MCF 10A (cell line): ENCODE measurements around the gene ARHGEF17. TPM values are rescaled to one million over a fixed set of nuclear protein-coding genes. Genes with fewer than 3 reads are reported as not detected.
A peak's percentile ranks its signal among the peaks of the same experiment; 100 is the strongest.

Experiments
- BruUV-seq: library from RNA; stranded (reverse); fragments of 400-500 nt; replicated peaks from 2 replicates; lab custom pipeline; 2021; lab: Mats Ljungman, UMichigan
- CTCF ChIA-PET: fragments of 300-600 bp; sonication (Branson Sonifier 250); formaldehyde crosslinking; extraction: SDS; loops from one replicate; lab custom pipeline; 2021; ENCODE audit warnings: antibody characterized with exemption, inconsistent platforms; lab: Yijun Ruan, JAX
- POLR2A ChIA-PET: fragments of 300-600, 350-650 bp; sonication (Branson Sonifier 250); formaldehyde crosslinking; extraction: SDS; loops from one replicate; lab custom pipeline; 2020; ENCODE audit warnings: antibody characterized with exemption, inconsistent platforms; lab: Yijun Ruan, JAX
- DNase-seq: peaks from one replicate; pipeline ENCODE4 v3.0.0-alpha.2; 2018; ENCODE audit not compliant: unreplicated experiment
- H3K27ac Mint-ChIP-seq: one replicate; pipeline ENCODE4 v1.8.0; 2022; ENCODE audit warnings: mild to moderate bottlenecking, low read depth, mixed read lengths; ENCODE audit not compliant: unreplicated experiment
- H3K27me3 Mint-ChIP-seq: one replicate; pipeline ENCODE4 v1.8.0; 2022; ENCODE audit warnings: mixed read lengths; ENCODE audit not compliant: insufficient read depth, unreplicated experiment
- H3K36me3 Mint-ChIP-seq: one replicate; pipeline ENCODE4 v1.8.0; 2022; ENCODE audit warnings: mild to moderate bottlenecking, moderate library complexity, mixed read lengths; ENCODE audit not compliant: insufficient read depth, unreplicated experiment
- H3K4me1 Mint-ChIP-seq: one replicate; pipeline ENCODE4 v1.8.0; 2022; ENCODE audit warnings: mixed read lengths; ENCODE audit not compliant: insufficient read depth, unreplicated experiment
- H3K4me3 Mint-ChIP-seq: one replicate; pipeline ENCODE4 v1.8.0; 2022; ENCODE audit warnings: mild to moderate bottlenecking, moderate library complexity, mixed read lengths; ENCODE audit not compliant: unreplicated experiment
- H3K9me3 Mint-ChIP-seq: one replicate; pipeline ENCODE4 v1.8.0; 2022; ENCODE audit warnings: mixed read lengths; ENCODE audit not compliant: unreplicated experiment
- CTCF ChIP-seq: fragments of 200-600 bp; IDR thresholded peaks from one replicate; pipeline ENCODE4 v1.8.0; 2022; ENCODE audit warnings: antibody characterized with exemption, mild to moderate bottlenecking; ENCODE audit not compliant: unreplicated experiment
- intact Hi-C: fragments of 100-400 bp; cut with micrococcal nuclease; formaldehyde crosslinking; loops from 2 replicates; pipeline ENCODE4 v1.14.1; 2022
- total RNA-seq: library from RNA; stranded (reverse); gene quantifications from 2 replicates; pipeline ENCODE4 v1.2.3, GENCODE V29; 2022

ARHGEF17 gene
- total RNA-seq, 1 experiment from 2014 or later = 27.6 TPM

- DNase-seq = no peak
- Mint-ChIP-seq H3K27ac (no peak overlapping the region), H3K4me1 (peaks cover 24% of the 10 kb centered on the region), H3K4me3 (no peak overlapping the region), H3K27me3 (no peaks in the 10 kb centered on the region), H3K36me3 (peaks cover 5% of the 10 kb centered on the region), H3K9me3 (no peaks in the 10 kb centered on the region)
- intact Hi-C loops = loop anchor here (1.0 kb wide), 3 partner anchors 41 to 97 kb away; no protein-coding TSS in a partner anchor
- ChIA-PET CTCF (interaction anchor here (0.6 to 2.7 kb wide), 21 partner anchors 9 to 921 kb away, joined by 3 to 23 read pairs (median 5); no protein-coding TSS in a partner anchor), POLR2A (interaction anchor here (0.6 to 0.9 kb wide), 2 partner anchors 15 to 1416 kb away, joined by 3 read pairs; no protein-coding TSS in a partner anchor)
- TF ChIP-seq CTCF = no peak
- no TSS peak for BruUV-seq
Observed at GRCh38 chr11:73392108-73393010, 84.3 kb downstream of the ARHGEF17 start.

- H3K4me1 Mint-ChIP-seq = peaks cover 20% of the 10 kb centered on the region
- DNase-seq = no peak
- H3K9me3 Mint-ChIP-seq = no peaks in the 10 kb centered on the region
- intact Hi-C loops = loop anchor here (1.0 kb wide), 3 partner anchors 42 to 98 kb away; no protein-coding TSS in a partner anchor
- no peak overlapping the region for H3K4me3 Mint-ChIP-seq
- POLR2A ChIA-PET = interaction anchor here (0.6 to 1.6 kb wide), 6 partner anchors 16 to 1416 kb away, joined by 3 to 5 read pairs (median 3); no protein-coding TSS in a partner anchor
- H3K36me3 Mint-ChIP-seq = peaks cover 5% of the 10 kb centered on the region
- no peaks in the 10 kb centered on the region for H3K27me3 Mint-ChIP-seq
- no peak overlapping the region for H3K27ac Mint-ChIP-seq
- TF ChIP-seq CTCF = no peak
- CTCF ChIA-PET = interaction anchor here (0.6 to 2.7 kb wide), 20 partner anchors 9 to 922 kb away, joined by 3 to 23 read pairs (median 5); no protein-coding TSS in a partner anchor
- no TSS peak for BruUV-seq
Observed at GRCh38 chr11:73393011-73393380, 84.9 kb downstream of the ARHGEF17 start.

GRCh38 chr11:73393479-73394415, 85.7 kb downstream of the ARHGEF17 start:
- DNase-seq = peak; percentile 78
- H3K4me3 Mint-ChIP-seq = no peak overlapping the region
- H3K4me1 Mint-ChIP-seq = peaks cover 14% of the 10 kb centered on the region
- ChIA-PET CTCF (interaction anchor here (0.5 to 2.7 kb wide), 20 partner anchors 8 to 922 kb away, joined by 3 to 23 read pairs (median 5); no protein-coding TSS in a partner anchor), POLR2A (interaction anchor here (0.6 to 1.6 kb wide), 6 partner anchors 17 to 458 kb away, joined by 3 to 5 read pairs (median 3); no protein-coding TSS in a partner anchor)
- intact Hi-C loops = loop anchor here (1.0 kb wide), 3 partner anchors 42 to 98 kb away; no protein-coding TSS in a partner anchor
- H3K9me3 Mint-ChIP-seq = no peaks in the 10 kb centered on the region
- H3K27ac Mint-ChIP-seq = no peak overlapping the region
- BruUV-seq = no TSS peak
- peak; percentile 55 for TF ChIP-seq CTCF
- peaks cover 5% of the 10 kb centered on the region for H3K36me3 Mint-ChIP-seq
- H3K27me3 Mint-ChIP-seq = no peaks in the 10 kb centered on the region
